ENCODE measurements around the gene RAB19. TPM values are rescaled to one million over a fixed set of nuclear protein-coding genes. Genes with fewer than 3 reads are reported as not detected.

The RAB19 gene, protein sequence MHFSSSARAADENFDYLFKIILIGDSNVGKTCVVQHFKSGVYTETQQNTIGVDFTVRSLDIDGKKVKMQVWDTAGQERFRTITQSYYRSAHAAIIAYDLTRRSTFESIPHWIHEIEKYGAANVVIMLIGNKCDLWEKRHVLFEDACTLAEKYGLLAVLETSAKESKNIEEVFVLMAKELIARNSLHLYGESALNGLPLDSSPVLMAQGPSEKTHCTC
- 1.1 and 3.1 TPM in 2 replicates for total RNA-seq (ENCODE audit: low replicate concordance)

DNA sequence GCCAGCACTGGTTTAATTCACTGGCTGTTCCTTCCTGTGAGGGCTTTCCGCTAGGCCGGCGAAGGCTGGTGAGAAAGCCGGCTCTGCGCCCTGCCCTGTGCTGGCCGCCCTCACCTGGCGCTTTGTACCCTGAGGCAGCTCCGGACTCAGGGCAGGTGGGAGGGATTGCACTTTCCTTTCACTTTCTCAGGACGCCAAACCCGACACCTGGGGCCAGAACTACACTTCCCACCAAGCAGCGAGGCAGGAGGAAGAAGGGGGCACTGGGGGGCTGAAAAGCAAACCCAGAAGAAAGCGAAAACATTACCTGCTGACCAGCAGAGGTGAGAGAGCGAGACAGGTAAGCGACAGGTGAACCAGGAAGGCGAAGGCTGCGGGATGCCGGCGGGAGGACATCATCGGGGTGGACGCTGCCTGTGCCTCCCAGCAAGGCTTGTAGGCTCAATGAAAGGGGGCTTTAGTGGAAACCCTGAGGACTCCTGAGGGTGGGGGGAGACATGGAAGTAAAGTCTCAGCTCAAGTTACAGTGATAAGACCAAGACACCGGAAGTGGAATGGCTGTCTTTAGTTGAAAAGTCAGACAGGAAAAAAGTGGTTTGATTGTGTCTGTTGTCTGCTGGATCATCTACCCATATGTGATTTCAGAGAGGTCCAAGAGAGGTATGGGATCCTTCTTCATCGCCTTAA is at the start of gene RAB19:
TSS of gene RAB19 (plus strand) at position 181 of the 687 bp plus-strand sequence. CDS start 3,589 bp downstream, outside the sequence.
- no peaks in the 10 kb centered on the region for H3K36me3 Mint-ChIP-seq
- H3K4me1 ChIP-seq, result peaks cover 10% of the 10 kb centered on the region
- H3K4me1 Mint-ChIP-seq, result peaks cover 15% of the 10 kb centered on the region
- no peak within 1 kb of the TSS for H3K27ac ChIP-seq
- peaks cover 5% of the 10 kb centered on the region for H3K27me3 Mint-ChIP-seq (ENCODE audit: insufficient read depth, low read depth)
- peaks cover 2% of the 10 kb centered on the region for H3K9me3 Mint-ChIP-seq
- H3K9me3 ChIP-seq (ENCODE audit: low read depth), result no peaks in the 10 kb centered on the region
- peak within 1 kb of the TSS; percentile 44 for H3K4me3 Mint-ChIP-seq
- H4K20me1 ChIP-seq (ENCODE audit: low read depth), result no peaks in the 10 kb centered on the region
- TF ChIP-seq EZH2phosphoT487 (IDR thresholded peaks at IDR 0.05) (no peak), EZH2 (IDR thresholded peaks at IDR 0.05) (no peak)
- TF ChIP-seq, protein P1, sequence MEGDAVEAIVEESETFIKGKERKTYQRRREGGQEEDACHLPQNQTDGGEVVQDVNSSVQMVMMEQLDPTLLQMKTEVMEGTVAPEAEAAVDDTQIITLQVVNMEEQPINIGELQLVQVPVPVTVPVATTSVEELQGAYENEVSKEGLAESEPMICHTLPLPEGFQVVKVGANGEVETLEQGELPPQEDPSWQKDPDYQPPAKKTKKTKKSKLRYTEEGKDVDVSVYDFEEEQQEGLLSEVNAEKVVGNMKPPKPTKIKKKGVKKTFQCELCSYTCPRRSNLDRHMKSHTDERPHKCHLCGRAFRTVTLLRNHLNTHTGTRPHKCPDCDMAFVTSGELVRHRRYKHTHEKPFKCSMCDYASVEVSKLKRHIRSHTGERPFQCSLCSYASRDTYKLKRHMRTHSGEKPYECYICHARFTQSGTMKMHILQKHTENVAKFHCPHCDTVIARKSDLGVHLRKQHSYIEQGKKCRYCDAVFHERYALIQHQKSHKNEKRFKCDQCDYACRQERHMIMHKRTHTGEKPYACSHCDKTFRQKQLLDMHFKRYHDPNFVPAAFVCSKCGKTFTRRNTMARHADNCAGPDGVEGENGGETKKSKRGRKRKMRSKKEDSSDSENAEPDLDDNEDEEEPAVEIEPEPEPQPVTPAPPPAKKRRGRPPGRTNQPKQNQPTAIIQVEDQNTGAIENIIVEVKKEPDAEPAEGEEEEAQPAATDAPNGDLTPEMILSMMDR (IDR thresholded peaks at IDR 0.05), result no peak
- peak within 1 kb of the TSS; percentile 99 for H2AFZ ChIP-seq (replicated peaks)
- peak within 1 kb of the TSS; percentile 50 for H3K4me3 ChIP-seq
- peak; percentile 43 for DNase-seq (ENCODE audit: low spot score)
- peak within 1 kb of the TSS; percentile 39 for H3K9ac ChIP-seq
- H3K27me3 ChIP-seq, result no peaks in the 10 kb centered on the region
- H3K4me2 ChIP-seq, result peak within 1 kb of the TSS; percentile 81
- no peak within 1 kb of the TSS for H3K27ac Mint-ChIP-seq
- H3K79me2 ChIP-seq (ENCODE audit: low read depth), result no peaks in the 10 kb centered on the region
- H3F3A ChIP-seq (ENCODE audit: low read depth), result peaks cover 8% of the 10 kb centered on the region
- H3K36me3 ChIP-seq, result no peaks in the 10 kb centered on the region

DNA sequence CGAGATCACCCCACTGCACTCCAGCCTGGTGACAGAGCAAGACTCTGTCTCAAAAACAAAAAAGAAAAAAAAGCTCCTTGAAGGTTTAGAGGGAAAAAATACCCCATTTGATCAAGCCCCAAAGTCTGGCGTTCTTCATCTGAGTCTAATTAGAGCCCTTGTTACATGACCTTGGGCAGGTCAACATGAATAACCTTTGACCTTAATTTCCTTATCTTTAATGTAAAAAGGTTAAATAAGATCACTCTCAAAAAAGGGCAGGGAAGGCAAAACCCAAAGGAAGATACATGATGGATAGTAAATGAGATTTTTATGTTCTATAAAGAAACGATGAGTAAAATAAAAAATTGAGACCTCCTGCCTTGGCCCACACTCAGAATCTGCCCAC is 45.8 kb upstream of the RAB19 start:
- H3K27ac ChIP-seq, result no peak overlapping the region
- peaks cover 6% of the 10 kb centered on the region for H3K36me3 ChIP-seq
- no peak overlapping the region for H3K27ac Mint-ChIP-seq
- H3K4me3 ChIP-seq, result no peak overlapping the region
- TF ChIP-seq, protein P1 (IDR thresholded peaks at IDR 0.05), result no peak
- no peak overlapping the region for H3K4me3 Mint-ChIP-seq
- H3K4me1 Mint-ChIP-seq, result no peaks in the 10 kb centered on the region
- H3K79me2 ChIP-seq (ENCODE audit: low read depth), result no peaks in the 10 kb centered on the region
- no peak overlapping the region for H3K4me2 ChIP-seq
- peaks cover 5% of the 10 kb centered on the region for H3K9me3 Mint-ChIP-seq
- no peaks in the 10 kb centered on the region for H3F3A ChIP-seq (ENCODE audit: low read depth)
- no peak for DNase-seq (ENCODE audit: low spot score)
- no peaks in the 10 kb centered on the region for H3K27me3 Mint-ChIP-seq (ENCODE audit: insufficient read depth, low read depth)
- no peaks in the 10 kb centered on the region for H4K20me1 ChIP-seq (ENCODE audit: low read depth)
- H2AFZ ChIP-seq (replicated peaks), result no peak overlapping the region
- no peaks in the 10 kb centered on the region for H3K4me1 ChIP-seq
- H3K9ac ChIP-seq, result no peak overlapping the region
- peaks cover 20% of the 10 kb centered on the region for H3K36me3 Mint-ChIP-seq
- H3K9me3 ChIP-seq (ENCODE audit: low read depth), result no peaks in the 10 kb centered on the region
- no peaks in the 10 kb centered on the region for H3K27me3 ChIP-seq

DNA sequence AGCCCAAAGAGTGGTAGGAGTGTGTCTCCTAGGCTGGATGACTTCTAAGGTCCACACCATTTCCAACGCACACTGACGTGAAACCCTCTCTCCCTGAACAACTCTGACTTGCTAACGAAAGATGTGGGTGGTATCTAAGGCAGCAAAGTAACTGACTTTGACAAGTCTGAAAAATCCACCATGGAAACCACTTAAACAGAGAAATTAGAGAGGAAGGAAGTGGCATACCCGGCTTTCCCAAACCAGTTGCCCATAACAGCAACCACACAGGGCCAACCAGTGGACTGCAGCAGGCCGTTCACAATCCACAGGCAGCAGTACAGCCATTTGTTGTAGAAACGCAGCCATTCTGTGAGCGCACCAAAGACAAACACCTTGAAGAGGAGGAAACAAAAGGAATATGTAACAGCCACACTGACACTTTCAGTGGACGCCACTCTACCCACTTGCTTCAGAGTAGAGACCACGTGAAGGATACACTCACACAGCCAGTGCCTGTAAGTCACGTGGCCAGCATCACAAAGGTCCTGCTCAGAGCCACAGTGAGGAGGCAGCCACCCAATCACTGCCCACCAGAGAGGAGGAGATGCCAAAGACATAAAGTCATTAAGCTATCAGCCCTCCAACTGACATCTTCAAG is 45.3 kb upstream of the RAB19 start:
- no peak overlapping the region for H3K4me2 ChIP-seq

More for the DNA sequence above, 45.3 kb upstream of the RAB19 start:
- no peak overlapping the region for H2AFZ ChIP-seq (replicated peaks)
- no peaks in the 10 kb centered on the region for H3K79me2 ChIP-seq (ENCODE audit: low read depth)
- peak overlapping the region; percentile 76 for H3K27ac Mint-ChIP-seq
- H3K4me3 ChIP-seq, result no peak overlapping the region
- TF ChIP-seq, protein P1 (IDR thresholded peaks at IDR 0.05), result no peak
- TF ChIP-seq EZH2 (IDR thresholded peaks at IDR 0.05) (no peak), EZH2phosphoT487 (IDR thresholded peaks at IDR 0.05) (no peak)
- H3K27me3 ChIP-seq, result no peaks in the 10 kb centered on the region
- no peaks in the 10 kb centered on the region for H3K27me3 Mint-ChIP-seq (ENCODE audit: insufficient read depth, low read depth)
- H3F3A ChIP-seq (ENCODE audit: low read depth), result peaks cover under 1% of the 10 kb centered on the region
- no peaks in the 10 kb centered on the region for H3K4me1 ChIP-seq
- H3K9me3 ChIP-seq (ENCODE audit: low read depth), result no peaks in the 10 kb centered on the region
- no peaks in the 10 kb centered on the region for H3K4me1 Mint-ChIP-seq
- peaks cover 6% of the 10 kb centered on the region for H3K36me3 ChIP-seq
- peaks cover 5% of the 10 kb centered on the region for H3K9me3 Mint-ChIP-seq
- DNase-seq (ENCODE audit: low spot score), result no peak
- H3K27ac ChIP-seq, result no peak overlapping the region
- H3K9ac ChIP-seq, result no peak overlapping the region
- H3K4me3 Mint-ChIP-seq, result no peak overlapping the region
- peaks cover 18% of the 10 kb centered on the region for H3K36me3 Mint-ChIP-seq
- no peaks in the 10 kb centered on the region for H4K20me1 ChIP-seq (ENCODE audit: low read depth)
